NOMO-1 (cell line): ENCODE results near the gene TGM6.

Source experiments
- DNase-seq, 2 experiments: peaks; one replicate each; lab custom pipeline; 2025; ENCODE audit not compliant: unreplicated experiment in 2 of 2; lab: John Stamatoyannopoulos, UW

The TGM6 gene

DNA sequence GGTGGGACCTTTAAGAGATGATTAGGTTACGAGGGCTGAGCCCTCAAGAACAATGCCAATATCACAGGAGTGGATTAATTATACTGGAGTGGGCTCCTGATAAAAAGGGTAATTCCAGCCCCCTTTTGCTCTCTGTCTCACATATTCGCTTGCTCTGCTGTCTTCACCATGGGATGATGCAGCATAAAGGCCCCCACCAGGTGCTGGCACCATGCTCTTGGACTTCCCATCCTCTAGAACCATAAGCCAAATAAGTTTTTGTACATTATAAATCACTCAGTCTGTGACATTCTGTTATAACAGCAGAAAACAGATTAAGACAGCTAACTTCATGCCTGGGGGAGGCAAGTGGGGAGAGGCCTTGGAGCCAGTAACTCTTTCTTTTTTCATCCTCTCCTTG is 99.7 kb downstream of the TGM6 start:
- no peak for DNase-seq
